Ascending aorta (tissue), 2 donors: ENCODE data around the gene PIWIL1. TPM values are rescaled to one million over a fixed set of nuclear protein-coding genes. Genes with fewer than 3 reads are reported as not detected.

Experiments
- DNase-seq, 2 donors: peaks; one replicate each; pipeline ENCODE4 v3.0.0-alpha.2; 2019; ENCODE audit warnings: low spot score in 2 of 2
- H3K27ac ChIP-seq, 2 donors: fragments of 200-600 bp; sonication (generic); one replicate each; pipeline ENCODE4 v1.5.1; 2016 to 2017; ENCODE audit warnings: mild to moderate bottlenecking in 1 of 2
- H3K27me3 ChIP-seq: fragments of 200-600 bp; sonication (generic); one replicate; pipeline ENCODE4 v1.5.1; 2017
- H3K36me3 ChIP-seq, 2 donors: fragments of 200-600 bp; sonication (generic); one replicate each; pipeline ENCODE4 v1.5.1; 2016
- H3K4me1 ChIP-seq, 2 donors: fragments of 200-600 bp; sonication (generic); one replicate each; pipeline ENCODE4 v1.5.1; 2016 to 2017; ENCODE audit warnings: mild to moderate bottlenecking in 1 of 2
- H3K4me3 ChIP-seq, 2 donors: fragments of 200-600 bp; sonication (generic); one replicate each; pipeline ENCODE4 v1.5.1; 2016 to 2017; ENCODE audit warnings: mild to moderate bottlenecking in 1 of 2
- H3K9me3 ChIP-seq, 2 donors: fragments of 200-600 bp; sonication (generic); one replicate each; pipeline ENCODE4 v1.5.1; 2016
- CTCF ChIP-seq, 3 experiments: fragments of 200-600 bp in 2 of 3; fragments of 450-650 bp in 1 of 3; sonication (generic) in 2 of 3; IDR thresholded peaks; one replicate each; pipeline ENCODE4 v1.5.1; 2016 to 2019; ENCODE audit warnings: antibody characterized with exemption in 3 of 3, mild to moderate bottlenecking in 1 of 3, moderate library complexity in 1 of 3
- intact Hi-C: fragments of 100-400 bp; cut with DNase I; formaldehyde crosslinking; loops from one replicate; pipeline ENCODE4 v1.15.1; 2023
- total RNA-seq: library from RNA; depleted of rRNA; stranded (reverse); fragments of >200 nt; gene quantifications from one replicate; pipeline ENCODE4 v1.1.0, GENCODE V29; 2016

Gene PIWIL1
- total RNA-seq, 1 donor from 2014 or later, result not detected

- Histone ChIP-seq H3K27ac (no peak overlapping the region), H3K36me3 (no peaks in the 10 kb centered on the region), H3K4me1 (no peaks in the 10 kb centered on the region), H3K9me3 (no peaks in the 10 kb centered on the region), H3K27me3 (no peaks in the 10 kb centered on the region), H3K4me3 (no peak overlapping the region)
- intact Hi-C loops, result no loop called here
- peak in 1 of 2 donors; percentile 39 for DNase-seq
- no peak for TF ChIP-seq CTCF (IDR thresholded peaks at IDR 0.05)
Measured at GRCh38 chr12:130405332-130405731, 67.6 kb downstream of the PIWIL1 start.

GRCh38 chr12:130412384-130412783, 74.7 kb downstream of the PIWIL1 start:
- Histone ChIP-seq H3K27me3 (no peaks in the 10 kb centered on the region), H3K27ac (no peak overlapping the region), H3K4me3 (no peak overlapping the region), H3K9me3 (no peaks in the 10 kb centered on the region), H3K36me3 (no peaks in the 10 kb centered on the region), H3K4me1 (no peaks in the 10 kb centered on the region)
- no peak for TF ChIP-seq CTCF (IDR thresholded peaks at IDR 0.05)
- no peak for DNase-seq
- intact Hi-C loops, result no loop called here

GRCh38 chr12:130413909-130414308, 76.2 kb downstream of the PIWIL1 start:
- Histone ChIP-seq H3K27me3 (no peaks in the 10 kb centered on the region), H3K4me3 (no peak overlapping the region), H3K4me1 (no peaks in the 10 kb centered on the region), H3K36me3 (no peaks in the 10 kb centered on the region), H3K27ac (no peak overlapping the region), H3K9me3 (no peaks in the 10 kb centered on the region)
- no peak for TF ChIP-seq CTCF (IDR thresholded peaks at IDR 0.05)
- intact Hi-C loops, result no loop called here
- DNase-seq, result peak in 1 of 2 donors; percentile 40

GRCh38 chr12:130414381-130414780, 76.7 kb downstream of the PIWIL1 start:
- H3K9me3 ChIP-seq, result no peaks in the 10 kb centered on the region
- intact Hi-C loops, result no loop called here
- DNase-seq, result no peak
- no peaks in the 10 kb centered on the region for H3K4me1 ChIP-seq
- no peaks in the 10 kb centered on the region for H3K36me3 ChIP-seq
- H3K27me3 ChIP-seq, result no peaks in the 10 kb centered on the region
- no peak for TF ChIP-seq CTCF (IDR thresholded peaks at IDR 0.05)
- no peak overlapping the region for H3K27ac ChIP-seq
- no peak overlapping the region for H3K4me3 ChIP-seq

GRCh38 chr12:130418251-130418650, 80.6 kb downstream of the PIWIL1 start:
- intact Hi-C loops, result no loop called here
- no peak for TF ChIP-seq CTCF (IDR thresholded peaks at IDR 0.05)

GRCh38 chr12:130419116-130419515, 81.4 kb downstream of the PIWIL1 start:
- Histone ChIP-seq H3K27me3 (no peaks in the 10 kb centered on the region), H3K9me3 (no peaks in the 10 kb centered on the region), H3K4me1 (no peaks in the 10 kb centered on the region), H3K27ac (no peak overlapping the region), H3K36me3 (no peaks in the 10 kb centered on the region), H3K4me3 (no peak overlapping the region)
- DNase-seq, result peak in 1 of 2 donors; percentile 49
- intact Hi-C loops, result no loop called here
- no peak for TF ChIP-seq CTCF (IDR thresholded peaks at IDR 0.05)

More at GRCh38 chr12:130418251-130418650, 80.6 kb downstream of the PIWIL1 start:
- Histone ChIP-seq H3K9me3 (no peaks in the 10 kb centered on the region), H3K4me3 (no peak overlapping the region), H3K36me3 (no peaks in the 10 kb centered on the region), H3K4me1 (no peaks in the 10 kb centered on the region), H3K27ac (no peak overlapping the region), H3K27me3 (no peaks in the 10 kb centered on the region)
- DNase-seq, result peak in 1 of 2 donors; percentile 25
